ENCODE data around the gene PDZRN3. TPM values are rescaled to one million over a fixed set of nuclear protein-coding genes. Genes with fewer than 3 reads are reported as not detected.

Gene PDZRN3
- total RNA-seq, 1 donor from 2014 or later = 0.76 TPM

- no peak for DNase-seq (ENCODE audit: extremely low read depth, low read depth, low spot score)
Measured at GRCh38 chr3:73530022-73530396, 94.7 kb downstream of the PDZRN3 start.

GRCh38 chr3:73529308-73530021, 95.3 kb downstream of the PDZRN3 start:
- no peak for DNase-seq (ENCODE audit: extremely low read depth, low read depth, low spot score)

GRCh38 chr3:73525591-73525990, 99.2 kb downstream of the PDZRN3 start:
- DNase-seq (ENCODE audit: extremely low read depth, low read depth, low spot score) = no peak

- DNase-seq (ENCODE audit: extremely low read depth, low read depth, low spot score) = no peak
Measured at GRCh38 chr3:73523661-73524060, 101.1 kb downstream of the PDZRN3 start.

- DNase-seq (ENCODE audit: extremely low read depth, low read depth, low spot score) = no peak
Measured at GRCh38 chr3:73521734-73522336, 102.9 kb downstream of the PDZRN3 start.

GRCh38 chr3:73520931-73521461, 103.7 kb downstream of the PDZRN3 start:
- DNase-seq (ENCODE audit: extremely low read depth, low read depth, low spot score) = no peak

- no peak for DNase-seq (ENCODE audit: extremely low read depth, low read depth, low spot score)
Measured at GRCh38 chr3:73516631-73517030, 108.1 kb downstream of the PDZRN3 start.

GRCh38 chr3:73513260-73513659, 111.5 kb downstream of the PDZRN3 start:
- no peak for DNase-seq (ENCODE audit: extremely low read depth, low read depth, low spot score)

GRCh38 chr3:73511571-73512525, 112.9 kb downstream of the PDZRN3 start:
- no peak for DNase-seq (ENCODE audit: extremely low read depth, low read depth, low spot score)

- no peak for DNase-seq (ENCODE audit: extremely low read depth, low read depth, low spot score)
Measured at GRCh38 chr3:73510784-73511183, 114.0 kb downstream of the PDZRN3 start.

GRCh38 chr3:73510334-73510733, 114.4 kb downstream of the PDZRN3 start:
- no peak for DNase-seq (ENCODE audit: extremely low read depth, low read depth, low spot score)

GRCh38 chr3:73509816-73510215, 114.9 kb downstream of the PDZRN3 start:
- no peak for DNase-seq (ENCODE audit: extremely low read depth, low read depth, low spot score)

GRCh38 chr3:73509066-73509465, 115.7 kb downstream of the PDZRN3 start:
- no peak for DNase-seq (ENCODE audit: extremely low read depth, low read depth, low spot score)

- DNase-seq (ENCODE audit: extremely low read depth, low read depth, low spot score) = no peak
Measured at GRCh38 chr3:73508330-73508954, 116.3 kb downstream of the PDZRN3 start.

GRCh38 chr3:73504852-73505251, 119.9 kb downstream of the PDZRN3 start:
- no peak for DNase-seq (ENCODE audit: extremely low read depth, low read depth, low spot score)

- DNase-seq (ENCODE audit: extremely low read depth, low read depth, low spot score) = no peak
Measured at GRCh38 chr3:73504239-73504638, 120.5 kb downstream of the PDZRN3 start.

- DNase-seq (ENCODE audit: extremely low read depth, low read depth, low spot score) = no peak
Measured at GRCh38 chr3:73503781-73504180, 121.0 kb downstream of the PDZRN3 start.

- peak; percentile 31 for DNase-seq (ENCODE audit: extremely low read depth, low read depth, low spot score)
Measured at GRCh38 chr3:73502609-73503583, 121.8 kb downstream of the PDZRN3 start.

GRCh38 chr3:73500321-73500720, 124.4 kb downstream of the PDZRN3 start:
- DNase-seq (ENCODE audit: extremely low read depth, low read depth, low spot score) = no peak

GRCh38 chr3:73499787-73500186, 125.0 kb downstream of the PDZRN3 start:
- no peak for DNase-seq (ENCODE audit: extremely low read depth, low read depth, low spot score)

All from glomerular endothelial cell (primary cell).